Neural progenitor cell (in vitro differentiated cells): ENCODE results near the gene F2RL3. TPM values are rescaled to one million over a fixed set of nuclear protein-coding genes. Genes with fewer than 3 reads are reported as not detected.

ENCODE experiments used
- DNase-seq: peaks from one replicate; pipeline ENCODE4 v3.0.0-alpha.2; 2016; ENCODE audit warnings: low spot score
- H2AFZ ChIP-seq: fragments of 200-600 bp; sonication (generic); replicated peaks from 2 replicates; pipeline ENCODE4 v1.6.1; 2016; ENCODE audit warnings: antibody characterized with exemption
- H3F3A ChIP-seq: fragments of 200-600 bp; sonication (generic); 2 replicates; pipeline ENCODE4 v1.6.1; 2016; ENCODE audit warnings: antibody characterized with exemption, low read depth
- H3K27ac ChIP-seq: fragments of 200-600 bp; sonication (generic); 2 replicates; pipeline ENCODE4 v1.5.1; 2016; ENCODE audit warnings: mild to moderate bottlenecking
- H3K27me3 ChIP-seq: fragments of 200-600 bp; sonication (generic); 2 replicates; pipeline ENCODE4 v1.6.1; 2016; ENCODE audit warnings: mild to moderate bottlenecking, moderate library complexity
- H3K36me3 ChIP-seq: fragments of 200-600 bp; sonication (generic); 2 replicates; pipeline ENCODE4 v1.5.1; 2016
- H3K4me1 ChIP-seq: fragments of 200-600 bp; sonication (generic); 2 replicates; pipeline ENCODE4 v1.6.1; 2016; ENCODE audit warnings: mixed run types
- H3K4me2 ChIP-seq: fragments of 200-600 bp; sonication (generic); 2 replicates; pipeline ENCODE4 v1.6.1; 2016
- H3K4me3 ChIP-seq: fragments of 200-600 bp; sonication (generic); 2 replicates; pipeline ENCODE4 v1.5.1; 2016
- H3K79me2 ChIP-seq: fragments of 200-600 bp; sonication (generic); 2 replicates; pipeline ENCODE4 v1.6.1; 2016; ENCODE audit warnings: low read depth
- H3K9ac ChIP-seq: fragments of 200-600 bp; sonication (generic); 2 replicates; pipeline ENCODE4 v1.6.1; 2016
- H3K9me3 ChIP-seq: fragments of 200-600 bp; sonication (generic); 2 replicates; pipeline ENCODE4 v1.5.1; 2016; ENCODE audit warnings: low read depth
- H4K20me1 ChIP-seq: fragments of 200-600 bp; sonication (generic); 2 replicates; pipeline ENCODE4 v1.6.1; 2016; ENCODE audit warnings: low read depth
- H3K27ac Mint-ChIP-seq: 3 replicates; pipeline ENCODE4 v1.8.0; 2021; ENCODE audit warnings: mixed read lengths
- H3K27me3 Mint-ChIP-seq: 2 replicates; pipeline ENCODE4 v1.8.0; 2022; ENCODE audit warnings: low read depth, mild to moderate bottlenecking, inconsistent platforms, moderate library complexity, mixed read lengths; ENCODE audit not compliant: insufficient read depth
- H3K36me3 Mint-ChIP-seq: 3 replicates; pipeline ENCODE4 v1.8.0; 2021; ENCODE audit warnings: mixed read lengths
- H3K4me1 Mint-ChIP-seq: 3 replicates; pipeline ENCODE4 v1.8.0; 2021; ENCODE audit warnings: mixed read lengths
- H3K4me3 Mint-ChIP-seq: 3 replicates; pipeline ENCODE4 v1.8.0; 2021; ENCODE audit warnings: mild to moderate bottlenecking, moderate library complexity, mixed read lengths
- H3K9me3 Mint-ChIP-seq: 3 replicates; pipeline ENCODE4 v1.8.0; 2020; ENCODE audit warnings: mixed read lengths
- CTCF ChIP-seq: fragments of 200-600 bp; sonication (generic); IDR thresholded peaks from 2 replicates; pipeline ENCODE4 v1.5.1; 2017; ENCODE audit warnings: antibody characterized with exemption, mild to moderate bottlenecking
- EZH2 ChIP-seq: fragments of 200-600 bp; sonication (generic); IDR thresholded peaks from 2 replicates; pipeline ENCODE4 v1.6.1; 2017; ENCODE audit warnings: antibody characterized with exemption, mild to moderate bottlenecking, moderate library complexity
- EZH2phosphoT487 ChIP-seq: fragments of 200-600 bp; sonication (generic); IDR thresholded peaks from 2 replicates; pipeline ENCODE4 v1.6.1; 2017; ENCODE audit warnings: antibody characterized with exemption
- total RNA-seq: library from RNA; depleted of rRNA; stranded (reverse); fragments of >200 nt; gene quantifications from 2 replicates; pipeline ENCODE4 v1.2.3, GENCODE V29; 2015; ENCODE audit warnings: low replicate concordance

F2RL3 gene
- total RNA-seq, 1 donor from 2014 or later: not detected

- DNase-seq: no peak
- Histone ChIP-seq H3K27me3 (no peaks in the 10 kb centered on the region), H4K20me1 (no peaks in the 10 kb centered on the region), H3K36me3 (no peaks in the 10 kb centered on the region), H3K9ac (no peak overlapping the region), H3K4me1 (no peaks in the 10 kb centered on the region), H3K79me2 (no peaks in the 10 kb centered on the region), H2AFZ (no peak overlapping the region), H3K27ac (no peak overlapping the region), H3F3A (no peaks in the 10 kb centered on the region), H3K4me2 (no peak overlapping the region), H3K4me3 (no peak overlapping the region), H3K9me3 (no peaks in the 10 kb centered on the region)
- peaks cover 24% of the 10 kb centered on the region for H3K36me3 Mint-ChIP-seq
- peaks cover 3% of the 10 kb centered on the region for H3K4me1 Mint-ChIP-seq
- TF ChIP-seq EZH2: no peak
- TF ChIP-seq CTCF: no peak
- no peak for TF ChIP-seq EZH2phosphoT487
- no peak overlapping the region for H3K27ac Mint-ChIP-seq
- no peaks in the 10 kb centered on the region for H3K9me3 Mint-ChIP-seq
- H3K4me3 Mint-ChIP-seq: no peak overlapping the region
- peaks cover 5% of the 10 kb centered on the region for H3K27me3 Mint-ChIP-seq
These were observed 29.2 kb upstream of the F2RL3 start for GRCh38 chr19:16859626-16860025.

GRCh38 chr19:16860118-16860517, 28.7 kb upstream of the F2RL3 start:
- H3K79me2 ChIP-seq: no peaks in the 10 kb centered on the region
- no peaks in the 10 kb centered on the region for H4K20me1 ChIP-seq
- Mint-ChIP-seq H3K4me1 (peaks cover 3% of the 10 kb centered on the region), H3K4me3 (no peak overlapping the region), H3K36me3 (peaks cover 22% of the 10 kb centered on the region), H3K27ac (peak overlapping the region; percentile 69), H3K27me3 (peaks cover 2% of the 10 kb centered on the region), H3K9me3 (no peaks in the 10 kb centered on the region)
- no peaks in the 10 kb centered on the region for H3K4me1 ChIP-seq
- H3K4me2 ChIP-seq: no peak overlapping the region
- H3K9ac ChIP-seq: no peak overlapping the region
- no peak overlapping the region for H3K4me3 ChIP-seq
- no peak overlapping the region for H2AFZ ChIP-seq
- no peaks in the 10 kb centered on the region for H3K27me3 ChIP-seq
- no peak for DNase-seq
- no peaks in the 10 kb centered on the region for H3K9me3 ChIP-seq
- TF ChIP-seq EZH2phosphoT487: no peak
- TF ChIP-seq EZH2: no peak
- no peak for TF ChIP-seq CTCF
- H3K36me3 ChIP-seq: no peaks in the 10 kb centered on the region
- no peak overlapping the region for H3K27ac ChIP-seq
- H3F3A ChIP-seq: no peaks in the 10 kb centered on the region

GRCh38 chr19:16861011-16861410, 27.8 kb upstream of the F2RL3 start:
- Histone ChIP-seq H3K9me3 (no peaks in the 10 kb centered on the region), H3K9ac (no peak overlapping the region), H3K4me2 (no peak overlapping the region), H3K36me3 (no peaks in the 10 kb centered on the region), H3K79me2 (no peaks in the 10 kb centered on the region), H3K4me3 (no peak overlapping the region), H4K20me1 (no peaks in the 10 kb centered on the region), H3K27ac (no peak overlapping the region), H3K27me3 (no peaks in the 10 kb centered on the region), H2AFZ (no peak overlapping the region), H3K4me1 (no peaks in the 10 kb centered on the region), H3F3A (no peaks in the 10 kb centered on the region)
- Mint-ChIP-seq H3K27ac (no peak overlapping the region), H3K4me3 (peak overlapping the region; percentile 8), H3K36me3 (peaks cover 26% of the 10 kb centered on the region), H3K27me3 (peaks cover 2% of the 10 kb centered on the region), H3K9me3 (no peaks in the 10 kb centered on the region), H3K4me1 (peaks cover 3% of the 10 kb centered on the region)
- TF ChIP-seq CTCF: no peak
- TF ChIP-seq EZH2: no peak
- TF ChIP-seq EZH2phosphoT487: no peak
- no peak for DNase-seq
